Nephron progenitor cell (in vitro differentiated cells): ENCODE data around the gene LYRM4.

Experiments
- DNase-seq: peaks from one replicate; pipeline ENCODE4 v3.0.0; 2021
- H3K27ac Mint-ChIP-seq: 2 replicates; pipeline ENCODE4 v1.8.0; 2021; ENCODE audit warnings: mild to moderate bottlenecking, moderate library complexity, mixed read lengths
- H3K27me3 Mint-ChIP-seq: 2 replicates; pipeline ENCODE4 v1.8.0; 2021; ENCODE audit warnings: mild to moderate bottlenecking, low read depth, mixed read lengths; ENCODE audit not compliant: poor library complexity
- H3K36me3 Mint-ChIP-seq: 2 replicates; pipeline ENCODE4 v1.8.0; 2021; ENCODE audit warnings: low read depth, mixed read lengths
- H3K4me1 Mint-ChIP-seq: 2 replicates; pipeline ENCODE4 v1.8.0; 2021; ENCODE audit warnings: mixed read lengths
- H3K4me3 Mint-ChIP-seq: 2 replicates; pipeline ENCODE4 v1.8.0; 2021; ENCODE audit warnings: mild to moderate bottlenecking, moderate library complexity, mixed read lengths
- H3K9me3 Mint-ChIP-seq: 2 replicates; pipeline ENCODE4 v1.8.0; 2021; ENCODE audit warnings: mild to moderate bottlenecking, moderate library complexity, mixed read lengths
- CTCF ChIP-seq: fragments of 200-600 bp; sonication (generic); IDR thresholded peaks from 2 replicates; pipeline ENCODE4 v1.5.0; 2021; ENCODE audit warnings: antibody characterized with exemption

Gene LYRM4

GRCh38 chr6:5059036-5059896, 201.5 kb downstream of the LYRM4 start:
- peaks cover 10% of the 10 kb centered on the region for H3K27me3 Mint-ChIP-seq
- no peak for DNase-seq
- H3K9me3 Mint-ChIP-seq: no peaks in the 10 kb centered on the region
- no peaks in the 10 kb centered on the region for H3K36me3 Mint-ChIP-seq
- no peak for TF ChIP-seq CTCF
- peaks cover 12% of the 10 kb centered on the region for H3K4me1 Mint-ChIP-seq
- no peak overlapping the region for H3K27ac Mint-ChIP-seq
- no peak overlapping the region for H3K4me3 Mint-ChIP-seq
